Neuronal stem cell (in vitro differentiated cells): Measurements from ENCODE around the gene GPC1.

Experiments used
- DNase-seq: peaks from one replicate; pipeline ENCODE4 v3.0.0-alpha.2; 2013; ENCODE audit warnings: low spot score
- H2AFZ ChIP-seq: one replicate; pipeline ENCODE4 v1.6.1; 2013; ENCODE audit warnings: mild to moderate bottlenecking, low read length, inconsistent platforms
- H2AK5ac ChIP-seq: 2 replicates; pipeline ENCODE4 v1.6.1; 2013; ENCODE audit warnings: low read depth, mild to moderate bottlenecking, inconsistent platforms, low read length, moderate library complexity, mixed read lengths
- H2BK120ac ChIP-seq: 2 replicates; pipeline ENCODE4 v1.6.1; 2013; ENCODE audit warnings: low read depth, mild to moderate bottlenecking, inconsistent platforms, low read length, moderate library complexity, mixed read lengths
- H2BK12ac ChIP-seq: one replicate; pipeline ENCODE4 v1.6.1; 2013; ENCODE audit warnings: low read length, inconsistent platforms
- H2BK15ac ChIP-seq: 2 replicates; pipeline ENCODE4 v1.6.1; 2013; ENCODE audit warnings: mild to moderate bottlenecking, low read length, inconsistent platforms, mixed read lengths
- H2BK5ac ChIP-seq: one replicate; pipeline ENCODE4 v1.6.1; 2013; ENCODE audit warnings: inconsistent platforms, mild to moderate bottlenecking, low read length, moderate library complexity
- H3K14ac ChIP-seq: one replicate; pipeline ENCODE4 v1.6.1; 2013; ENCODE audit warnings: low read length, inconsistent platforms
- H3K18ac ChIP-seq: 2 replicates; pipeline ENCODE4 v1.6.1; 2013; ENCODE audit warnings: low read length, inconsistent platforms
- H3K23ac ChIP-seq: 2 replicates; pipeline ENCODE4 v1.6.1; 2013; ENCODE audit warnings: low read depth, mild to moderate bottlenecking, mixed read lengths, low read length, inconsistent platforms; ENCODE audit not compliant: poor library complexity
- H3K27ac ChIP-seq: replicated peaks from 3 replicates; pipeline ENCODE4 v1.5.1; 2013; ENCODE audit warnings: low read length, inconsistent platforms
- H3K27me3 ChIP-seq, 3 experiments: 2 replicates each; pipeline ENCODE4 v1.6.1; 2013; ENCODE audit warnings: low read length in 3 of 3, mild to moderate bottlenecking in 2 of 3, inconsistent platforms in 1 of 3, low read depth in 1 of 3, mixed read lengths in 1 of 3, moderate library complexity in 1 of 3; ENCODE audit not compliant: control insufficient read depth in 3 of 3, insufficient read depth in 3 of 3
- H3K36me3 ChIP-seq, 2 donors: replicated peaks in 1 of 2; 2 replicates each; pipeline ENCODE4 v1.6.1; 2013; ENCODE audit warnings: low read length in 2 of 2; ENCODE audit not compliant: control insufficient read depth in 2 of 2, insufficient read depth in 2 of 2
- H3K4ac ChIP-seq: 2 replicates; pipeline ENCODE4 v1.6.1; 2013; ENCODE audit warnings: inconsistent platforms, mild to moderate bottlenecking, low read length, moderate library complexity
- H3K4me1 ChIP-seq, 2 donors: 1 replicate in 1 of 2; 2 replicates in 1 of 2; pipeline ENCODE4 v1.6.1; 2013; ENCODE audit warnings: low read length in 2 of 2, low read depth in 1 of 2; ENCODE audit not compliant: control insufficient read depth in 2 of 2, insufficient read depth in 1 of 2
- H3K4me2 ChIP-seq: one replicate; pipeline ENCODE4 v1.6.1; 2013; ENCODE audit warnings: mild to moderate bottlenecking, low read length, inconsistent platforms; ENCODE audit not compliant: insufficient read depth, poor library complexity, severe bottlenecking
- H3K4me3 ChIP-seq, 2 donors: 2 replicates each; pipeline ENCODE4 v1.5.1; 2013; ENCODE audit warnings: low read length in 2 of 2, mild to moderate bottlenecking in 2 of 2, inconsistent platforms in 1 of 2, moderate library complexity in 1 of 2
- H3K79me1 ChIP-seq: one replicate; pipeline ENCODE4 v1.6.1; 2013; ENCODE audit warnings: low read depth, mild to moderate bottlenecking, inconsistent platforms, low read length, moderate library complexity
- H3K9ac ChIP-seq: one replicate; pipeline ENCODE4 v1.6.1; 2013; ENCODE audit warnings: mild to moderate bottlenecking, low read depth, low read length, inconsistent platforms; ENCODE audit not compliant: poor library complexity
- H3K9me3 ChIP-seq, 2 donors: replicated peaks in 1 of 2; 2 replicates each; pipeline versions ENCODE3 to v1.6.1; 2013; ENCODE audit warnings: low read length in 2 of 2, mild to moderate bottlenecking in 2 of 2, inconsistent platforms in 1 of 2, low read depth in 1 of 2, mixed read lengths in 1 of 2, moderate library complexity in 1 of 2; ENCODE audit not compliant: control insufficient read depth in 2 of 2, insufficient read depth in 1 of 2
- H4K8ac ChIP-seq: one replicate; pipeline ENCODE4 v1.6.1; 2013; ENCODE audit warnings: low read depth, mild to moderate bottlenecking, inconsistent platforms, low read length, moderate library complexity
- H4K91ac ChIP-seq: one replicate; pipeline ENCODE4 v1.6.1; 2013; ENCODE audit warnings: low read length, low read depth, mild to moderate bottlenecking, inconsistent platforms; ENCODE audit not compliant: poor library complexity
- WGBS, 2 donors: extraction: QIAGEN DNeasy Blood & Tissue Kit; methylation state at CpG; one replicate each; pipeline ENCODE4 v1.1.7; 2013; ENCODE audit warnings: missing lambda C conversion rate in 2 of 2, mixed read lengths in 1 of 2; ENCODE audit not compliant: insufficient read length in 2 of 2, insufficient replicate concordance in 1 of 2; ENCODE audit errors: extremely low coverage in 2 of 2; 5-methylcytosine and 5-hydroxymethylcytosine counted together

The GPC1 gene

DNA sequence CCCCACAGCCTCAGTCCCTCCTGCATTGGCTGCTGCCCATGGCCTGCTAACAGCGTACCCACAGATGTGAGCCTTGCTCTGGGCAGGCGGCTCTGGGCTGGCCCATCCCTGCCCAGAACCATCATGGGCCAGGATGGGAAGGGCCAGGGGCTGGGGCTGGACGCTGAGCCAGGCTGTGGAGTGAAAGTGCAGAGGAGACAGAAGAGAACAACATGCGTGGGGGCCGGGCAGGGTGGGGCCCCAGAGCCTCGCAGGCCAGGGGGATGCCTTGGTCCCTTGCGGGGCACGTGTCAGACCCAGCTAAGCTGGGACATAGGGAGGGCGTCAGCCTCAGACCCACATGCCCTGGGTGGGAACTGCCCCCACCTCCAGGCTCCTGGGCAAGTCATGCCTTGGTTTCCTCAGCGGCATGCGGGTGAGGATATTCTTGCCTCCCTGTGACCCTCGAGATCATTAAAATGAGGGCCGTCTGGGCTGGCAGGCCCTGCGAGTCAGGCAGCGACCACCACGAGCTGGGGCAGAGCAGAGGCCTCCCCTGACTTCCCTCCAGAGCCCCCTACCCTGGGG, 27.3 kb downstream of the GPC1 start:
- no peak overlapping the region for H2BK5ac ChIP-seq
- H3K4ac ChIP-seq: no peak overlapping the region
- peaks cover 36 to 57% of the 10 kb centered on the region in 2 donors for H3K36me3 ChIP-seq
- H2BK15ac ChIP-seq: no peak overlapping the region
- H3K27ac ChIP-seq: no peak overlapping the region
- no peak overlapping the region for H3K4me2 ChIP-seq
- H3K18ac ChIP-seq: peak overlapping the region; percentile 48
- peaks cover 0 to 2% (median 0%) of the 10 kb centered on the region in 3 experiments for H3K27me3 ChIP-seq
- H3K9ac ChIP-seq: no peak overlapping the region
- H3K23ac ChIP-seq: no peak overlapping the region
- H3K9me3 ChIP-seq: peaks cover 0 to 4% of the 10 kb centered on the region in 2 donors
- H3K14ac ChIP-seq: no peak overlapping the region
- H2AFZ ChIP-seq: no peak overlapping the region
- H3K79me1 ChIP-seq: peaks cover 14% of the 10 kb centered on the region
- no peak overlapping the region for H2BK120ac ChIP-seq
- no peak overlapping the region for H3K4me3 ChIP-seq
- no peak overlapping the region for H2BK12ac ChIP-seq
- WGBS, 2 donors: no CpG with 5 or more reads among the region's 16 CpGs
- no peak overlapping the region for H4K91ac ChIP-seq
- DNase-seq: no peak
- H4K8ac ChIP-seq: no peak overlapping the region
- H3K4me1 ChIP-seq: peaks cover 17 to 33% of the 10 kb centered on the region in 2 donors
- no peak overlapping the region for H2AK5ac ChIP-seq

DNA sequence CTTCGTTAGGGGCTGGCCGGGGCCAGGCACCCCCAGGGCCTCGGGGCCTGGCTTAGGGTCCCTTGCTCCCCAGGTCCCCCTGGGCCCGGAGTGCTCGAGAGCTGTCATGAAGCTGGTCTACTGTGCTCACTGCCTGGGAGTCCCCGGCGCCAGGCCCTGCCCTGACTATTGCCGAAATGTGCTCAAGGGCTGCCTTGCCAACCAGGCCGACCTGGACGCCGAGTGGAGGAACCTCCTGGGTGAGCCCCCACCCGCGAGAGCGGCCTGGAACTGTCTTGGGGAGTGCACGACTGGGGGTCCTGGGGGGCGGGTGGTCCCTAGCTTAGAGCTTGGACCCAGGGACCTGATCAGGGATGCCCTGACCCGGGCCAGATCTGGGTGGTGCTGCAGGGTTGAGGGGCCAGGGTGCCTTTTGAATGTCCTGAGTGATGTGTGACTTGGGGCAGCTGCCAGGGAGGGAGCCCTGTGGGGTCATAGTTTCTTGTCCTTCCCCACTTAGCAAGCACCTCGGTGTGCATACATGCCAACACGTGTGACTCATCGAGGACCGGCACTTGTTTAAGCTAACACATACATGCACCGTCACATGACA, 27.9 kb downstream of the GPC1 start:
- no peak overlapping the region for H2AFZ ChIP-seq
- H3K18ac ChIP-seq: peak overlapping the region; percentile 17
- peak overlapping the region; percentile 55 for H3K23ac ChIP-seq
- peaks cover 0 to 4% of the 10 kb centered on the region in 2 donors for H3K9me3 ChIP-seq
- H2BK12ac ChIP-seq: no peak overlapping the region
- H3K4me3 ChIP-seq: peak overlapping the region in 1 of 2 donors; percentile 9
- no peak overlapping the region for H2BK15ac ChIP-seq
- H2BK120ac ChIP-seq: no peak overlapping the region
- no peak overlapping the region for H3K4me2 ChIP-seq
- H4K8ac ChIP-seq: no peak overlapping the region
- no peak for DNase-seq
- peaks cover 14% of the 10 kb centered on the region for H3K79me1 ChIP-seq
- no peak overlapping the region for H3K4ac ChIP-seq
- WGBS, 2 donors: no CpG with 5 or more reads among the region's 22 CpGs
- no peak overlapping the region for H3K27ac ChIP-seq
- peak overlapping the region; percentile 77 for H3K9ac ChIP-seq
- peak overlapping the region; percentile 8 for H3K14ac ChIP-seq
- H3K36me3 ChIP-seq: peaks cover 36 to 57% of the 10 kb centered on the region in 2 donors
- H3K4me1 ChIP-seq: peaks cover 14 to 28% of the 10 kb centered on the region in 2 donors
- peaks cover 0 to 2% (median 0%) of the 10 kb centered on the region in 3 experiments for H3K27me3 ChIP-seq
- H2BK5ac ChIP-seq: no peak overlapping the region
- no peak overlapping the region for H4K91ac ChIP-seq
- H2AK5ac ChIP-seq: no peak overlapping the region

DNA sequence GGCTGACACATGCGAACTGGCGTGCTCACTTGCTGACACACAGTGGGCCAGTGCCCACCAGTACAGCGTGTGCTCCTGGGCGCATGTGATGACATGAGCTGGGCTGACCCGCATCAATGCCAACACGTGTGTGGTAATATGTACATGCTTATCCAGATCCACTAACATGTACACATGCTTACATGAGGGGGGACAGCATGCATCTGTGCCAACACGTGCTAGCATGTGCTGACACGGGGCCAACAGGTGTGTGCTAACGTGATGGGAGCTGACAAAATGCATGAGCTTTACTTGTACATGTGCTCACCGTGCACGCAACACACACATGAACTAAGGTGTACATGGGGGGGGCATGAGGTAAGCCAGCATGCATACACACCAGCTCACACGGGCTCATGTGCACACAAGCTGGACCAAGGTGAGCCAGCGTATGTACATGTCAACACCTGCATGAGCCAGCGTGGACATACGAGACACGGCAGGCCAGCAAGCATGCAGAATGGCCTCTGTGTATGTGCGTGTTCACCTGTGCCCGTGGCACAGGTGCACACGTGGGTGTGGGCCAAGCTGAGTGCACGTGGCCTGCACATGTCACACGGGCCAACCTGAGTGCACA, 28.5 kb downstream of the GPC1 start:
- H3K14ac ChIP-seq: peak overlapping the region; percentile 8
- H3K27me3 ChIP-seq: peaks cover 0 to 2% (median 0%) of the 10 kb centered on the region in 3 experiments
- no CpG with 5 or more reads among the region's 21 CpGs for WGBS, 2 donors
- H2AFZ ChIP-seq: no peak overlapping the region
- H4K91ac ChIP-seq: peak overlapping the region; percentile 92
- H3K4me2 ChIP-seq: no peak overlapping the region
- peak overlapping the region; percentile 92 for H4K8ac ChIP-seq
- H3K9me3 ChIP-seq: peaks cover 0 to 4% of the 10 kb centered on the region in 2 donors
- no peak for DNase-seq
- H2BK12ac ChIP-seq: peak overlapping the region; percentile 90
- H3K23ac ChIP-seq: peak overlapping the region; percentile 55
- H3K18ac ChIP-seq: no peak overlapping the region
- H2BK5ac ChIP-seq: no peak overlapping the region
- peaks cover 14% of the 10 kb centered on the region for H3K79me1 ChIP-seq
- H3K27ac ChIP-seq: no peak overlapping the region
- H2BK15ac ChIP-seq: no peak overlapping the region
- peaks cover 36 to 57% of the 10 kb centered on the region in 2 donors for H3K36me3 ChIP-seq
- H3K4me3 ChIP-seq: peak overlapping the region in 1 of 2 donors; percentile 43
- no peak overlapping the region for H2AK5ac ChIP-seq
- H3K4me1 ChIP-seq: peaks cover 9 to 22% of the 10 kb centered on the region in 2 donors
- H3K4ac ChIP-seq: no peak overlapping the region
- peak overlapping the region; percentile 77 for H3K9ac ChIP-seq
- no peak overlapping the region for H2BK120ac ChIP-seq
